HepG2 (cell line): ENCODE measurements around the gene INPP4B. TPM values are rescaled to one million over a fixed set of nuclear protein-coding genes. Genes with fewer than 3 reads are reported as not detected.

Experiments
- ATAC-seq: fragments of 200-7000 bp; cut with Tn5 transposase; 3 replicates; pipeline ENCODE4 v1.9.1; 2020; ENCODE audit warnings: mild to moderate bottlenecking, moderate library complexity
- BruUV-seq: library from RNA; stranded (reverse); fragments of 400-500 nt; replicated peaks from 2 replicates; lab custom pipeline; 2021; lab: Mats Ljungman, UMichigan
- CTCF ChIA-PET: fragments of 300-600 bp; formaldehyde crosslinking; extraction: SDS; loops from one replicate; lab custom pipeline; 2021; ENCODE audit warnings: low total read pairs, inconsistent platforms, low intra/inter-chr PET ratio; lab: Yijun Ruan, JAX
- POLR2A ChIA-PET: fragments of 350-600 bp; sonication (Branson Sonifier 250); formaldehyde crosslinking; loops from one replicate; lab custom pipeline; 2020; ENCODE audit warnings: antibody characterized with exemption, inconsistent platforms; lab: Yijun Ruan, JAX
- DNase-seq: peaks from one replicate; pipeline ENCODE4 v3.0.0-alpha.2; 2015; ENCODE audit warnings: low spot score
- FAIRE-seq: peaks from 3 replicates; lab custom pipeline; 2011; peaks lifted over from hg19 to GRCh38; lab: Jason Lieb, UNC
- H2AFZ ChIP-seq: one replicate; pipeline ENCODE4 v1.6.1; 2011; ENCODE audit warnings: low read length, inconsistent platforms
- H3K27ac ChIP-seq: fragments of 300-600 bp; 3 replicates; pipeline ENCODE4 v1.8.0; 2011; ENCODE audit warnings: mixed run types, mild to moderate bottlenecking, mixed read lengths, low read length, inconsistent platforms; ENCODE audit not compliant: insufficient read depth; ENCODE audit errors: extremely low read length
- H3K27me3 ChIP-seq, 2 experiments: fragments of 200-600 bp in 1 of 2; 2 replicates in 1 of 2; 3 replicates in 1 of 2; pipeline versions ENCODE4 v1.6.0 to v1.8.0; 2011; ENCODE audit warnings: low read length in 2 of 2, mild to moderate bottlenecking in 2 of 2, moderate library complexity in 2 of 2, inconsistent platforms in 1 of 2; ENCODE audit not compliant: insufficient read depth in 2 of 2, control insufficient read depth in 1 of 2
- H3K36me3 ChIP-seq, 2 experiments: fragments of 200-600 bp in 1 of 2; replicated peaks in 1 of 2; 2 replicates in 1 of 2; 3 replicates in 1 of 2; pipeline versions ENCODE4 v1.5.1 to v1.8.0; 2011; ENCODE audit warnings: low read length in 2 of 2, inconsistent platforms in 1 of 2; ENCODE audit not compliant: insufficient read depth in 2 of 2, control insufficient read depth in 1 of 2
- H3K4me1 ChIP-seq: 2 replicates; pipeline ENCODE4 v1.5.1; 2012; ENCODE audit warnings: low read length, inconsistent platforms; ENCODE audit not compliant: insufficient read depth
- H3K4me2 ChIP-seq: 2 replicates; pipeline ENCODE4 v1.6.0; 2011; ENCODE audit warnings: low read depth, low read length, inconsistent platforms
- H3K4me3 ChIP-seq, 3 experiments: fragments of 200-600 bp in 1 of 3; sonication (generic), shearing (Covaris generic) in 1 of 3; replicated peaks in 1 of 3; 2 replicates each; pipeline ENCODE4 v1.5.1; 2011 to 2016; ENCODE audit warnings: low read length in 3 of 3, inconsistent platforms in 2 of 3, low read depth in 2 of 3, mild to moderate bottlenecking in 2 of 3, control low read depth in 1 of 3, mixed read lengths in 1 of 3; ENCODE audit not compliant: insufficient read depth in 1 of 3
- H3K79me2 ChIP-seq: one replicate; pipeline ENCODE4 v1.6.1; 2011; ENCODE audit warnings: low read length, inconsistent platforms; ENCODE audit not compliant: insufficient read depth
- H3K9ac ChIP-seq: 2 replicates; pipeline ENCODE4 v1.6.0; 2011; ENCODE audit warnings: mild to moderate bottlenecking, low read depth, low read length, inconsistent platforms; ENCODE audit not compliant: insufficient read depth
- H3K9me3 ChIP-seq: 2 replicates; pipeline ENCODE4 v1.5.1; 2012; ENCODE audit warnings: mild to moderate bottlenecking, low read length
- H4K20me1 ChIP-seq: 2 replicates; pipeline ENCODE4 v1.6.0; 2011; ENCODE audit warnings: inconsistent platforms, mild to moderate bottlenecking, low read length, moderate library complexity; ENCODE audit not compliant: insufficient read depth
- ARID2 ChIP-seq: sonication (generic); formaldehyde crosslinking; IDR thresholded peaks from 2 replicates; pipeline ENCODE4 v1.8.1; 2022; ENCODE audit warnings: mild to moderate bottlenecking, missing genetic modification reagents, borderline replicate concordance
- ARNTL ChIP-seq: sonication (generic); formaldehyde crosslinking; IDR thresholded peaks from 2 replicates; pipeline ENCODE4 v1.4.0; 2020; ENCODE audit warnings: mild to moderate bottlenecking, missing genetic modification reagents
- CHD4 ChIP-seq: fragments of 200-600 bp; sonication (generic); IDR thresholded peaks from 2 replicates; pipeline ENCODE4 v1.7.0; 2017; ENCODE audit warnings: mild to moderate bottlenecking, low read length, borderline replicate concordance
- ETV6 ChIP-seq: sonication (generic); formaldehyde crosslinking; conservative IDR thresholded peaks from 2 replicates; pipeline ENCODE4 v1.4.0; 2020; ENCODE audit warnings: missing genetic modification reagents
- GABPA ChIP-seq, 2 experiments: IDR thresholded peaks; 2 replicates each; pipeline ENCODE4 v1.6.1; 2011 to 2016; ENCODE audit warnings: low read depth in 2 of 2, low read length in 1 of 2, missing biosample characterization in 1 of 2, missing genetic modification characterization in 1 of 2
- KAT2B ChIP-seq: fragments of 150-350 bp; IDR thresholded peaks from 2 replicates; pipeline ENCODE4 v1.6.1; 2014; ENCODE audit warnings: low read depth, low read length, borderline replicate concordance
- MAX ChIP-seq: IDR thresholded peaks from 2 replicates; pipeline ENCODE4 v1.6.1; 2012; ENCODE audit warnings: inconsistent platforms
- MIXL1 ChIP-seq: IDR thresholded peaks from 2 replicates; pipeline ENCODE4 v1.6.1; 2016
- MTERF4 ChIP-seq: sonication (generic); formaldehyde crosslinking; IDR thresholded peaks from 2 replicates; pipeline ENCODE4 v1.8.0; 2023; ENCODE audit warnings: mild to moderate bottlenecking, missing genetic modification reagents
- PCBP2 ChIP-seq: fragments of 200-400 bp; formaldehyde crosslinking; optimal IDR thresholded peaks from 2 replicates; pipeline ENCODE3; 2018; ENCODE audit warnings: low read length, low read depth; ENCODE audit not compliant: poor library complexity, severe bottlenecking
- SMARCC2 ChIP-seq: fragments of 450-650 bp; IDR thresholded peaks from 2 replicates; pipeline ENCODE4 v1.6.1; 2017; ENCODE audit warnings: antibody characterized with exemption, mild to moderate bottlenecking
- SRSF4 ChIP-seq: fragments of 200-400 bp; formaldehyde crosslinking; IDR thresholded peaks from one replicate; pipeline ENCODE4 v1.6.1; 2018; ENCODE audit warnings: mild to moderate bottlenecking, low read depth, low read length, moderate library complexity; ENCODE audit not compliant: poor library complexity, severe bottlenecking
- SSRP1 ChIP-seq: IDR thresholded peaks from 2 replicates; pipeline ENCODE4 v1.6.1; 2016; ENCODE audit warnings: control low read depth
- STAT5B ChIP-seq: sonication (generic); formaldehyde crosslinking; IDR thresholded peaks from 2 replicates; pipeline ENCODE4 v1.4.0; 2020; ENCODE audit warnings: missing genetic modification reagents
- ZGPAT ChIP-seq: IDR thresholded peaks from 2 replicates; pipeline ENCODE4 v1.6.1; 2016; ENCODE audit warnings: mild to moderate bottlenecking
- ZNF552 ChIP-seq: sonication (generic); formaldehyde crosslinking; IDR thresholded peaks from 2 replicates; pipeline ENCODE4 v1.9.0; 2022; ENCODE audit warnings: missing genetic modification reagents, mild to moderate bottlenecking, borderline replicate concordance
- ZNF615 ChIP-seq: sonication (generic); formaldehyde crosslinking; IDR thresholded peaks from 2 replicates; pipeline ENCODE4 v1.5.0; 2020; ENCODE audit warnings: mild to moderate bottlenecking, missing genetic modification reagents, borderline replicate concordance
- ZNF790 ChIP-seq: sonication (generic); formaldehyde crosslinking; IDR thresholded peaks from 2 replicates; pipeline ENCODE4 v1.8.0; 2022; ENCODE audit warnings: missing genetic modification reagents, mild to moderate bottlenecking, borderline replicate concordance
- ZSCAN31 ChIP-seq: sonication (generic); formaldehyde crosslinking; IDR thresholded peaks from 2 replicates; pipeline ENCODE4 v1.5.0; 2020; ENCODE audit warnings: low read depth, mild to moderate bottlenecking, missing genetic modification reagents
- WGBS: methylation state at CpG from one replicate; pipeline ENCODE4 v1.1.6; 2017; ENCODE audit warnings: low lambda C conversion rate; 5-methylcytosine and 5-hydroxymethylcytosine counted together
- in situ Hi-C: cut with HindIII; loops from 2 replicates; pipeline ENCODE4 v1.10.0; 2017; ENCODE audit warnings: low pct_unique_long_range_greater_than_20kb; ENCODE audit not compliant: extremely low pct_ligation_motif_present
- intact Hi-C: fragments of 100-400 bp; cut with micrococcal nuclease; formaldehyde crosslinking; loops from one replicate; pipeline ENCODE4 v1.10.0; 2022; ENCODE audit not compliant: unreplicated experiment
- polyA plus RNA-seq, 8 experiments: library from polyadenylated mRNA; depleted of rRNA in 3 of 8; stranded (reverse) in 7 of 8; unstranded in 1 of 8; fragments of >200 nt; fragmentation: Illumina TruSeq in 4 of 8; extraction: Trizol in 4 of 8; gene quantifications; 2 replicates each; pipeline versions ENCODE4 v1.2.1 to v1.2.3, GENCODE V29; 2011 to 2016; ENCODE audit warnings: low read depth in 4 of 8, missing spikeins in 1 of 8, mixed read lengths in 1 of 8; ENCODE audit not compliant: insufficient read depth in 1 of 8
- total RNA-seq, 5 experiments: library from RNA; depleted of rRNA; stranded (reverse); fragments of >200 nt; fragmentation: Illumina TruSeq; extraction: Trizol; gene quantifications; 2 replicates each; pipeline ENCODE4 v1.2.3, GENCODE V29; 2016; ENCODE audit warnings: low read depth in 1 of 5

The INPP4B gene
- total and polyA plus RNA-seq, 2 of the 13 experiments (the other 11 are each of a cell fraction or from before 2014, with no cell fraction given) = not detected

GRCh38 chr4:142706381-142706780 is 139.7 kb downstream of the INPP4B start:
- no peak for ATAC-seq
- Histone ChIP-seq H3K9ac (no peak overlapping the region), H3K9me3 (peaks cover 19% of the 10 kb centered on the region), H2AFZ (no peak overlapping the region), H3K27ac (no peak overlapping the region), H3K4me1 (no peaks in the 10 kb centered on the region), H3K36me3 (no peaks in the 10 kb centered on the region), H3K79me2 (no peaks in the 10 kb centered on the region), H3K4me3 (no peak overlapping the region), H3K27me3 (no peaks in the 10 kb centered on the region), H4K20me1 (no peaks in the 10 kb centered on the region), H3K4me2 (no peak overlapping the region)
- 13% methylated on average over 1 of the region's 1 CpG for WGBS
- CTCF ChIA-PET = no interaction called here
- in situ Hi-C loops = no loop called here
- no peak for FAIRE-seq
- POLR2A ChIA-PET = no interaction called here
- intact Hi-C loops = no loop called here
- DNase-seq = no peak
- TF ChIP-seq ZNF790 (CRISPR knock-in tag) (no peak), MAX (no peak), MTERF4 (CRISPR knock-in tag) (no peak), SMARCC2 (no peak), CHD4 (no peak), ETV6 (CRISPR knock-in tag) (no peak), ZNF615 (no peak), KAT2B (no peak)
- BruUV-seq = no TSS peak

GRCh38 chr4:142705820-142706219 is 140.3 kb downstream of the INPP4B start:
- no peak overlapping the region for H3K9ac ChIP-seq
- intact Hi-C loops (no loop called here), in situ Hi-C loops (no loop called here)
- H3K9me3 ChIP-seq = peaks cover 24% of the 10 kb centered on the region
- no peak for DNase-seq
- 9% methylated on average over 1 of the region's 1 CpG for WGBS
- ATAC-seq = no peak
- BruUV-seq = no TSS peak
- ChIA-PET CTCF (no interaction called here), POLR2A (no interaction called here)
- no peak overlapping the region for H3K27ac ChIP-seq
- H3K27me3 ChIP-seq = no peaks in the 10 kb centered on the region
- no peak overlapping the region for H3K4me2 ChIP-seq
- no peak overlapping the region for H3K4me3 ChIP-seq
- FAIRE-seq = no peak
- no peak overlapping the region for H2AFZ ChIP-seq
- H3K4me1 ChIP-seq = no peaks in the 10 kb centered on the region
- H3K36me3 ChIP-seq = no peaks in the 10 kb centered on the region
- no peaks in the 10 kb centered on the region for H3K79me2 ChIP-seq
- H4K20me1 ChIP-seq = no peaks in the 10 kb centered on the region
- TF ChIP-seq ZGPAT (CRISPR knock-in tag) (no peak), ZNF552 (no peak), GABPA (IDR thresholded peaks at IDR 0.05; ENCODE audit: low read depth, low read length) (no peak), GABPA (CRISPR knock-in tag; IDR thresholded peaks at IDR 0.05; ENCODE audit: low read depth) (no peak), PCBP2 (no peak), MIXL1 (CRISPR knock-in tag) (no peak), ZSCAN31 (no peak), STAT5B (CRISPR knock-in tag) (no peak), ARNTL (CRISPR knock-in tag) (no peak), SSRP1 (CRISPR knock-in tag) (no peak), ARID2 (CRISPR knock-in tag) (no peak), SRSF4 (no peak)
